ENCODE measurements around the gene TXNRD1. TPM values are rescaled to one million over a fixed set of nuclear protein-coding genes. Genes with fewer than 3 reads are reported as not detected.

The TXNRD1 gene
- total and polyA plus RNA-seq, 8 donors = 54.6 to 174 (median 61.1) TPM

GRCh38 chr12:104334581-104334980 lies 119.0 kb downstream of the TXNRD1 start:
- intact Hi-C loops (cut with DNase I) = no loop called here
- Histone ChIP-seq H3K9me3 (no peaks in the 10 kb centered on the region), H3K27me3 (no peaks in the 10 kb centered on the region), H3K4me1 (no peaks in the 10 kb centered on the region), H3K36me3 (peaks cover 0 to 98% of the 10 kb centered on the region in 2 donors), H3K27ac (no peak overlapping the region), H3K4me3 (no peak overlapping the region)
- ATAC-seq (no peak), DNase-seq (no peak)
- TF ChIP-seq CTCF (IDR thresholded peaks at IDR 0.05) = no peak

GRCh38 chr12:104336115-104336514 lies 120.5 kb downstream of the TXNRD1 start:
- no peak overlapping the region for H3K27ac ChIP-seq
- H3K27me3 ChIP-seq = no peaks in the 10 kb centered on the region
- no peak for ATAC-seq
- intact Hi-C loops (cut with DNase I) = no loop called here
- H3K4me1 ChIP-seq = no peaks in the 10 kb centered on the region
- no peak overlapping the region for H3K4me3 ChIP-seq
- no peaks in the 10 kb centered on the region for H3K9me3 ChIP-seq
- TF ChIP-seq CTCF (IDR thresholded peaks at IDR 0.05) = no peak
- peaks cover 0 to 98% of the 10 kb centered on the region in 2 donors for H3K36me3 ChIP-seq
- no peak for DNase-seq

- no peaks in the 10 kb centered on the region for H3K27me3 ChIP-seq
- no peak for TF ChIP-seq CTCF (IDR thresholded peaks at IDR 0.05)
- no peaks in the 10 kb centered on the region for H3K9me3 ChIP-seq
- ATAC-seq (no peak), DNase-seq (no peak)
- intact Hi-C loops (cut with DNase I) = no loop called here
- H3K4me3 ChIP-seq = no peak overlapping the region
- H3K36me3 ChIP-seq = peaks cover 0 to 98% of the 10 kb centered on the region in 2 donors
- H3K4me1 ChIP-seq = no peaks in the 10 kb centered on the region
- no peak overlapping the region for H3K27ac ChIP-seq
Measured at GRCh38 chr12:104337030-104337558, 121.5 kb downstream of the TXNRD1 start.

GRCh38 chr12:104339663-104340062 lies 124.1 kb downstream of the TXNRD1 start:
- Histone ChIP-seq H3K27ac (no peak overlapping the region), H3K27me3 (no peaks in the 10 kb centered on the region), H3K4me1 (no peaks in the 10 kb centered on the region), H3K4me3 (no peak overlapping the region), H3K36me3 (peaks cover 0 to 100% of the 10 kb centered on the region in 2 donors), H3K9me3 (no peaks in the 10 kb centered on the region)
- TF ChIP-seq CTCF (IDR thresholded peaks at IDR 0.05) = no peak
- ATAC-seq (no peak), DNase-seq (no peak)
- intact Hi-C loops (cut with DNase I) = no loop called here

- no peak overlapping the region for H3K4me3 ChIP-seq
- peaks cover 0 to 100% of the 10 kb centered on the region in 2 donors for H3K36me3 ChIP-seq
- no peaks in the 10 kb centered on the region for H3K9me3 ChIP-seq
- H3K4me1 ChIP-seq = no peaks in the 10 kb centered on the region
- intact Hi-C loops (cut with DNase I) = no loop called here
- no peak overlapping the region for H3K27ac ChIP-seq
- DNase-seq = no peak
- TF ChIP-seq CTCF (IDR thresholded peaks at IDR 0.05) = no peak
- H3K27me3 ChIP-seq = no peaks in the 10 kb centered on the region
- ATAC-seq = no peak
Measured at GRCh38 chr12:104340177-104340576, 124.6 kb downstream of the TXNRD1 start.

Measured in left lung (tissue), 10 donors.